Measurements from ENCODE around the gene PGLYRP4.

DNA sequence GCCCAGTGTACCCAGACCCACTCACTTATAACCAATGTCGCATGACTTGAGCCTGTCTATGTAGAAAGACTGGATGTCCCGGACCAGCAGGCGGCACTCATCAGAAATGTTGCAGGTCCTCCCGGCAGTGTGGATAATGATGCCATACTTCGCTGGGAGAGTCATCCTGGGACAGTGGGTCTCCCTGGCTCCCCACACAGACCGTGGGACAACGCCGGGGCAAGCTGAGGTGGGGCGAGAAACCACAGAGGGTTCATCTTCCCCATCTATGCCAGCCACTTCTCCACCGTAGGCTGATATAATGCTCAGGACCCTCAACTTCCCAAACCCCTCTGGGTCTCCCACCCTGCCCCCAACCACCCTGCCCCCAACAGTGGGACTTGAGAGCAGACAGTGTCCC is 8.3 kb downstream of the PGLYRP4 start:
- TF ChIP-seq, protein P1, sequence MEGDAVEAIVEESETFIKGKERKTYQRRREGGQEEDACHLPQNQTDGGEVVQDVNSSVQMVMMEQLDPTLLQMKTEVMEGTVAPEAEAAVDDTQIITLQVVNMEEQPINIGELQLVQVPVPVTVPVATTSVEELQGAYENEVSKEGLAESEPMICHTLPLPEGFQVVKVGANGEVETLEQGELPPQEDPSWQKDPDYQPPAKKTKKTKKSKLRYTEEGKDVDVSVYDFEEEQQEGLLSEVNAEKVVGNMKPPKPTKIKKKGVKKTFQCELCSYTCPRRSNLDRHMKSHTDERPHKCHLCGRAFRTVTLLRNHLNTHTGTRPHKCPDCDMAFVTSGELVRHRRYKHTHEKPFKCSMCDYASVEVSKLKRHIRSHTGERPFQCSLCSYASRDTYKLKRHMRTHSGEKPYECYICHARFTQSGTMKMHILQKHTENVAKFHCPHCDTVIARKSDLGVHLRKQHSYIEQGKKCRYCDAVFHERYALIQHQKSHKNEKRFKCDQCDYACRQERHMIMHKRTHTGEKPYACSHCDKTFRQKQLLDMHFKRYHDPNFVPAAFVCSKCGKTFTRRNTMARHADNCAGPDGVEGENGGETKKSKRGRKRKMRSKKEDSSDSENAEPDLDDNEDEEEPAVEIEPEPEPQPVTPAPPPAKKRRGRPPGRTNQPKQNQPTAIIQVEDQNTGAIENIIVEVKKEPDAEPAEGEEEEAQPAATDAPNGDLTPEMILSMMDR (IDR thresholded peaks at IDR 0.05): no peak
- no peak for TF ChIP-seq ZFX (IDR thresholded peaks at IDR 0.05; ENCODE audit: borderline replicate concordance)

Measured in 22Rv1 (cell line).